HL-60 (cell line): Measurements from ENCODE around the gene RPL27A.

Experiments
- POLR2AphosphoS5 ChIP-seq: IDR thresholded peaks from 2 replicates; pipeline ENCODE4 v1.6.1; 2012; ENCODE audit warnings: low read depth
- TF ChIP-seq, protein P1 (sequence below): IDR thresholded peaks from one replicate; pipeline ENCODE4 v1.5.1; 2011; ENCODE audit warnings: low read length, control low read depth, inconsistent platforms; ENCODE audit not compliant: insufficient read depth
- TF ChIP-seq, protein P2 (sequence below): IDR thresholded peaks from 2 replicates; pipeline ENCODE4 v1.6.1; 2012; ENCODE audit warnings: low read depth; ENCODE audit not compliant: insufficient replicate concordance

DNA sequence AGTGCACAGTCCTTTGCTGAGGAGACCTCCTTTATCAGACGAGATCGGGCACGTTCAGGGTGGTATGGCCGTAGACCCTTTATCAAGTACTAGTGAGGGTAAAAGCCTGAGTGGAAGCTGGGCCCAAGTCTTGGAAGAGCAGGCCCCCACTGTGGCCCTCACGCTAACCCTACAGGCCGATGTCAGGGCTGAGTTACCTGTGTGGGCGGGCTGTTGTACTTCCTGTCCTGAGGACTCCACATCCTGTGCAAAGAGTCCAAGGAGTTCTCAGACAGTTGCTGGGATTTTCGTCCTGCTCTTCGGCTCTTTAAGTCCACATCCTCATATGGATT, 34.9 kb downstream of the RPL27A start:
- TF ChIP-seq, protein P1, sequence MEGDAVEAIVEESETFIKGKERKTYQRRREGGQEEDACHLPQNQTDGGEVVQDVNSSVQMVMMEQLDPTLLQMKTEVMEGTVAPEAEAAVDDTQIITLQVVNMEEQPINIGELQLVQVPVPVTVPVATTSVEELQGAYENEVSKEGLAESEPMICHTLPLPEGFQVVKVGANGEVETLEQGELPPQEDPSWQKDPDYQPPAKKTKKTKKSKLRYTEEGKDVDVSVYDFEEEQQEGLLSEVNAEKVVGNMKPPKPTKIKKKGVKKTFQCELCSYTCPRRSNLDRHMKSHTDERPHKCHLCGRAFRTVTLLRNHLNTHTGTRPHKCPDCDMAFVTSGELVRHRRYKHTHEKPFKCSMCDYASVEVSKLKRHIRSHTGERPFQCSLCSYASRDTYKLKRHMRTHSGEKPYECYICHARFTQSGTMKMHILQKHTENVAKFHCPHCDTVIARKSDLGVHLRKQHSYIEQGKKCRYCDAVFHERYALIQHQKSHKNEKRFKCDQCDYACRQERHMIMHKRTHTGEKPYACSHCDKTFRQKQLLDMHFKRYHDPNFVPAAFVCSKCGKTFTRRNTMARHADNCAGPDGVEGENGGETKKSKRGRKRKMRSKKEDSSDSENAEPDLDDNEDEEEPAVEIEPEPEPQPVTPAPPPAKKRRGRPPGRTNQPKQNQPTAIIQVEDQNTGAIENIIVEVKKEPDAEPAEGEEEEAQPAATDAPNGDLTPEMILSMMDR = no peak
- TF ChIP-seq POLR2AphosphoS5 = no peak
- TF ChIP-seq, protein P2, sequence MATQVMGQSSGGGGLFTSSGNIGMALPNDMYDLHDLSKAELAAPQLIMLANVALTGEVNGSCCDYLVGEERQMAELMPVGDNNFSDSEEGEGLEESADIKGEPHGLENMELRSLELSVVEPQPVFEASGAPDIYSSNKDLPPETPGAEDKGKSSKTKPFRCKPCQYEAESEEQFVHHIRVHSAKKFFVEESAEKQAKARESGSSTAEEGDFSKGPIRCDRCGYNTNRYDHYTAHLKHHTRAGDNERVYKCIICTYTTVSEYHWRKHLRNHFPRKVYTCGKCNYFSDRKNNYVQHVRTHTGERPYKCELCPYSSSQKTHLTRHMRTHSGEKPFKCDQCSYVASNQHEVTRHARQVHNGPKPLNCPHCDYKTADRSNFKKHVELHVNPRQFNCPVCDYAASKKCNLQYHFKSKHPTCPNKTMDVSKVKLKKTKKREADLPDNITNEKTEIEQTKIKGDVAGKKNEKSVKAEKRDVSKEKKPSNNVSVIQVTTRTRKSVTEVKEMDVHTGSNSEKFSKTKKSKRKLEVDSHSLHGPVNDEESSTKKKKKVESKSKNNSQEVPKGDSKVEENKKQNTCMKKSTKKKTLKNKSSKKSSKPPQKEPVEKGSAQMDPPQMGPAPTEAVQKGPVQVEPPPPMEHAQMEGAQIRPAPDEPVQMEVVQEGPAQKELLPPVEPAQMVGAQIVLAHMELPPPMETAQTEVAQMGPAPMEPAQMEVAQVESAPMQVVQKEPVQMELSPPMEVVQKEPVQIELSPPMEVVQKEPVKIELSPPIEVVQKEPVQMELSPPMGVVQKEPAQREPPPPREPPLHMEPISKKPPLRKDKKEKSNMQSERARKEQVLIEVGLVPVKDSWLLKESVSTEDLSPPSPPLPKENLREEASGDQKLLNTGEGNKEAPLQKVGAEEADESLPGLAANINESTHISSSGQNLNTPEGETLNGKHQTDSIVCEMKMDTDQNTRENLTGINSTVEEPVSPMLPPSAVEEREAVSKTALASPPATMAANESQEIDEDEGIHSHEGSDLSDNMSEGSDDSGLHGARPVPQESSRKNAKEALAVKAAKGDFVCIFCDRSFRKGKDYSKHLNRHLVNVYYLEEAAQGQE = no peak
